ENCODE results near the gene CKAP5.

DNA sequence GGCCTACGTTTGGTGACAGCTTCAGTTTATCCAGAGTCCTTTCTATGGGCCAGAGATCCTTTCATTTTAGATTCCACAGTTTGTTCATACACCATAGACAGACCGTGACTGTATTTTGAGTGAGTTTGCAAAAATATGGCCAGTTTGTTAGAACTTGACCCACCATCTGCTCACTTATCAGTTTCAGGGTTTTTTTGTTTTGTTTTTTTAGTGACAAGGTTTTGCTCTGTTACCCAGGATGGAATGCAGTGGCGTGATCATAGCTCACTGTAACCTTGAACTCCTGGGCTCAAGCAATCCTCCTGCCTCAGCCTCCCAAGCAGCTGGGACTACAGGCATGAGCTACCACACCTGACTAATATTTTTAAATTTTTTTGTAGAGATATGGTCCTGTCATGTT, 9.1 kb upstream of the CKAP5 start:
- TF ChIP-seq, protein P1, sequence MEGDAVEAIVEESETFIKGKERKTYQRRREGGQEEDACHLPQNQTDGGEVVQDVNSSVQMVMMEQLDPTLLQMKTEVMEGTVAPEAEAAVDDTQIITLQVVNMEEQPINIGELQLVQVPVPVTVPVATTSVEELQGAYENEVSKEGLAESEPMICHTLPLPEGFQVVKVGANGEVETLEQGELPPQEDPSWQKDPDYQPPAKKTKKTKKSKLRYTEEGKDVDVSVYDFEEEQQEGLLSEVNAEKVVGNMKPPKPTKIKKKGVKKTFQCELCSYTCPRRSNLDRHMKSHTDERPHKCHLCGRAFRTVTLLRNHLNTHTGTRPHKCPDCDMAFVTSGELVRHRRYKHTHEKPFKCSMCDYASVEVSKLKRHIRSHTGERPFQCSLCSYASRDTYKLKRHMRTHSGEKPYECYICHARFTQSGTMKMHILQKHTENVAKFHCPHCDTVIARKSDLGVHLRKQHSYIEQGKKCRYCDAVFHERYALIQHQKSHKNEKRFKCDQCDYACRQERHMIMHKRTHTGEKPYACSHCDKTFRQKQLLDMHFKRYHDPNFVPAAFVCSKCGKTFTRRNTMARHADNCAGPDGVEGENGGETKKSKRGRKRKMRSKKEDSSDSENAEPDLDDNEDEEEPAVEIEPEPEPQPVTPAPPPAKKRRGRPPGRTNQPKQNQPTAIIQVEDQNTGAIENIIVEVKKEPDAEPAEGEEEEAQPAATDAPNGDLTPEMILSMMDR (IDR thresholded peaks at IDR 0.05; ENCODE audit: insufficient read depth, low read length, poor library complexity, severe bottlenecking) = no peak
- TF ChIP-seq EZH2phosphoT487 (conservative IDR thresholded peaks at IDR 0.05; ENCODE audit: low read length) = no peak

Data from SU-DHL-6 (cell line).